ENCODE data around the gene RTL9. TPM values are rescaled to one million over a fixed set of nuclear protein-coding genes. Genes with fewer than 3 reads are reported as not detected.

RTL9 gene
- total RNA-seq, 4 donors from 2014 or later = not detected

DNA sequence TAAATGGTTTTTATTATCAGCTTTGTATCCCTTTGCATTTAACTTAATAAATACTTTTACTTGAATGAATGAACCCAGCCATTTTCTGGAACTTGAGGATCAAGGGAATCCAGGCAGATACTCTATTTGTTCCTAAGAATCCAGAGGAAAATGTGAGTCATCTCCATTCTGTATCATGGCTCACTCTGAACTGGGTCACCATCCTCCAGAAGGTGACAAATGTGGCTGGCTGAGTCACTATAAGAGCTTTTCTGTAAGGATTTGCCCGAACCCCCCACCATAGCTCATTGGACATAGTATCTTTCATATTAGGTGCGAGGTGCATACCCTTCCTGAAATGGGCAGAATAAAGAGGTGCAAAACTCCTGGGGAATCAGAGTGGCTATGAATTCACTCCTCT is 25.8 kb downstream of the RTL9 start:
- Histone ChIP-seq H3K27me3 (no peaks in the 10 kb centered on the region), H3K27ac (no peak overlapping the region), H3K4me3 (no peak overlapping the region), H3K9me3 (no peaks in the 10 kb centered on the region), H3K4me1 (no peaks in the 10 kb centered on the region), H3K36me3 (no peaks in the 10 kb centered on the region)
- DNase-seq = no peak
- TF ChIP-seq, protein P1, sequence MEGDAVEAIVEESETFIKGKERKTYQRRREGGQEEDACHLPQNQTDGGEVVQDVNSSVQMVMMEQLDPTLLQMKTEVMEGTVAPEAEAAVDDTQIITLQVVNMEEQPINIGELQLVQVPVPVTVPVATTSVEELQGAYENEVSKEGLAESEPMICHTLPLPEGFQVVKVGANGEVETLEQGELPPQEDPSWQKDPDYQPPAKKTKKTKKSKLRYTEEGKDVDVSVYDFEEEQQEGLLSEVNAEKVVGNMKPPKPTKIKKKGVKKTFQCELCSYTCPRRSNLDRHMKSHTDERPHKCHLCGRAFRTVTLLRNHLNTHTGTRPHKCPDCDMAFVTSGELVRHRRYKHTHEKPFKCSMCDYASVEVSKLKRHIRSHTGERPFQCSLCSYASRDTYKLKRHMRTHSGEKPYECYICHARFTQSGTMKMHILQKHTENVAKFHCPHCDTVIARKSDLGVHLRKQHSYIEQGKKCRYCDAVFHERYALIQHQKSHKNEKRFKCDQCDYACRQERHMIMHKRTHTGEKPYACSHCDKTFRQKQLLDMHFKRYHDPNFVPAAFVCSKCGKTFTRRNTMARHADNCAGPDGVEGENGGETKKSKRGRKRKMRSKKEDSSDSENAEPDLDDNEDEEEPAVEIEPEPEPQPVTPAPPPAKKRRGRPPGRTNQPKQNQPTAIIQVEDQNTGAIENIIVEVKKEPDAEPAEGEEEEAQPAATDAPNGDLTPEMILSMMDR (IDR thresholded peaks at IDR 0.05) = no peak
- no peak for TF ChIP-seq POLR2A (IDR thresholded peaks at IDR 0.05)

DNA sequence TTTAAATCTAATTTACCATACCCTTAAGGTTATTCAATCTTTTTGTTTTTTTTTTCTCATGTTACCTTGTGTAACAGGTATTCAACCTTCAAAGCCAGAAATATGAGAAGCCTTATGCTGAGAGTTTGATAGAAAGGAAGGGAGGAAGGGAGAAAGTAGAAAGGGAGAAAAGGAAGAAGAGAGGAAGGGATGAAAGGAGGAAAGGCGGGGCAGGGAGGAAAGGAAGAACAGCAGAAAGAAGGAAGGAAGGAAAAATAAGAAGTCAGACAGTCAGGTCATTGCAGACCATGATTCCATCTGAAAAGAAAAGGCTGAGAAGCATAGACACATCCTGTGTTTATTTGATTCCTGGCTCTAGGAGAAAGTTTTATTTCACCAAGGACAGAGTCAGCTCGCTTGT is 30.9 kb downstream of the RTL9 start:
- DNase-seq = no peak
- Histone ChIP-seq H3K4me3 (no peak overlapping the region), H3K27me3 (no peaks in the 10 kb centered on the region), H3K4me1 (no peaks in the 10 kb centered on the region), H3K36me3 (no peaks in the 10 kb centered on the region), H3K27ac (no peak overlapping the region), H3K9me3 (no peaks in the 10 kb centered on the region)
- TF ChIP-seq POLR2A (IDR thresholded peaks at IDR 0.05) = no peak
- TF ChIP-seq, protein P1 (IDR thresholded peaks at IDR 0.05) = no peak

DNA sequence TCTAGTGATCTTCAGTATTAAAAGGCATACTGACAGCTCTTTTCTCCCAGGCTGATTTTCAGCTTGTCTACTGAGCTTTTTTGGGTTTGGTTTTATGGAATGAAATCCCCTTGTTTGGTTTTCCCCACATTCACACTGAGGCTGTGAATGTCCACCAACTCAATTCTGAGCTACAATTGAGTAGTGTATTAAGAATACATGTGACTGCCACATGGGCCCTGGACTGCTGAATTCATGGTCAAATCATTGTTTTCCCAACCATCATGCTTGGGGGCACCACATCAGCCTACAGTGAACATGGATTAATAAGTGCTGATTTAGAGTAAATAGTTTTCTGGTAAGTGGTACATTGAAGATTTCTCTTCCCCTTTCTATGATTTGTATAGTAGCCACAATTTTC is 32.4 kb downstream of the RTL9 start:
- Histone ChIP-seq H3K27me3 (no peaks in the 10 kb centered on the region), H3K4me3 (no peak overlapping the region), H3K9me3 (no peaks in the 10 kb centered on the region), H3K4me1 (no peaks in the 10 kb centered on the region), H3K36me3 (no peaks in the 10 kb centered on the region), H3K27ac (no peak overlapping the region)
- no peak for TF ChIP-seq POLR2A (IDR thresholded peaks at IDR 0.05)
- TF ChIP-seq, protein P1 (IDR thresholded peaks at IDR 0.05) = no peak
- DNase-seq = no peak

DNA sequence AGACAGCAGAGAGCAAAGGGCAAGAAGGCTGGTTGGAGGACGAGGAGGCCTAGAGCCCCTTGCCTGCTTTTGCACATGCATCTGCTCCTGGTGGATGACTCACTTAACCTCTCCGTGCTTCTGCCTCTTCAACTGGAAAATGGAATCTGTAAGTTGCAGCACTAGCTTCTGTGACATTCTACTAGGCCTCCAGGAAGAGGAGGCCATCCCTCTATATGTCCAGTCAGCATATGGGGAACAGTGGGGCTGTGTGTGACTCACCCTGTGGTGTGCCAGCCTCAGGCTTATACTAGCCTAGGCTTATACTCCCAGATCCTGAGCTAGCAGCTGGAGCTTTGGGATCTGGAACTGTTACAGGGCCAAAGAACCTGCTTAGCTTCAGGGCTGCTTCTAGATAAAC is 36.0 kb downstream of the RTL9 start:
- TF ChIP-seq POLR2A (IDR thresholded peaks at IDR 0.05) = no peak
- TF ChIP-seq, protein P1 (IDR thresholded peaks at IDR 0.05) = no peak
- Histone ChIP-seq H3K9me3 (no peaks in the 10 kb centered on the region), H3K27ac (no peak overlapping the region), H3K36me3 (no peaks in the 10 kb centered on the region), H3K4me1 (no peaks in the 10 kb centered on the region), H3K4me3 (no peak overlapping the region), H3K27me3 (no peaks in the 10 kb centered on the region)
- no peak for DNase-seq

GRCh38 chrX:110395877-110396276 is 37.2 kb downstream of the RTL9 start:
- no peak for TF ChIP-seq POLR2A (IDR thresholded peaks at IDR 0.05)
- TF ChIP-seq, protein P1 (IDR thresholded peaks at IDR 0.05) = no peak
- Histone ChIP-seq H3K27me3 (no peaks in the 10 kb centered on the region), H3K27ac (no peak overlapping the region), H3K9me3 (no peaks in the 10 kb centered on the region), H3K36me3 (no peaks in the 10 kb centered on the region), H3K4me1 (no peaks in the 10 kb centered on the region), H3K4me3 (no peak overlapping the region)
- no peak for DNase-seq

DNA sequence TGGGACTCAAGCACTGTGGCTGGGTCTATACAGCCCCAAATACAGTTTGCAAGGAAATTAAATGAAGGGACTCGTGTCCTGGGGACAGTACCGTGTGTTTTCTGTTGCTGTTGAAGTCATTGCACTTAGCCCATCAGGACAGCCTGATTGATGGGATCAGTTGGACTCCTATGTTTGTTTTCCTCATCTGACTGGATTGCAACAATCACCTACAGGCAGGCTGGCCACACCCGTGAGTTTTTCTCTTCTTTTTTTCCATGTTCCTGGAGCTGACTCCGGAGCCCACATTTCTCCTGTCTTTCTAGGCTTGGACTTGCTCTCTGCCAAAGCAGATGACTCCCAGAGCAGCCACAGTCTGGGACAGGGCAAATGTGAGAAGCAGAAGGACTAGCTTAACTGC is 38.1 kb downstream of the RTL9 start:
- H3K9me3 ChIP-seq = no peaks in the 10 kb centered on the region
- H3K4me1 ChIP-seq = no peaks in the 10 kb centered on the region
- H3K4me3 ChIP-seq = no peak overlapping the region
- DNase-seq = no peak
- H3K27me3 ChIP-seq = no peaks in the 10 kb centered on the region
- no peak overlapping the region for H3K27ac ChIP-seq
- H3K36me3 ChIP-seq = no peaks in the 10 kb centered on the region
- TF ChIP-seq, protein P1 (IDR thresholded peaks at IDR 0.05) = no peak
- TF ChIP-seq POLR2A (IDR thresholded peaks at IDR 0.05) = no peak

Measured in Peyer's patch (tissue), 4 donors.